C4-2B (cell line): Measurements from ENCODE around the gene CHP1.
"Not testable (repeated sequence)": the region's sequence is repeated elsewhere in the genome, so short reads cannot be mapped to it uniquely, and the experiment has no call there.

Experiments used
- H3K27ac ChIP-seq: fragments of 450-650 bp; 2 replicates; pipeline ENCODE4 v1.5.1; 2017
- ZFX ChIP-seq: fragments of 450-650 bp; IDR thresholded peaks from 2 replicates; pipeline ENCODE4 v1.6.1; 2017
- TF ChIP-seq, protein P1 (sequence below): fragments of 450-650 bp; conservative IDR thresholded peaks from 2 replicates; pipeline ENCODE4 v1.5.1; 2017; ENCODE audit warnings: mild to moderate bottlenecking

The CHP1 gene

DNA sequence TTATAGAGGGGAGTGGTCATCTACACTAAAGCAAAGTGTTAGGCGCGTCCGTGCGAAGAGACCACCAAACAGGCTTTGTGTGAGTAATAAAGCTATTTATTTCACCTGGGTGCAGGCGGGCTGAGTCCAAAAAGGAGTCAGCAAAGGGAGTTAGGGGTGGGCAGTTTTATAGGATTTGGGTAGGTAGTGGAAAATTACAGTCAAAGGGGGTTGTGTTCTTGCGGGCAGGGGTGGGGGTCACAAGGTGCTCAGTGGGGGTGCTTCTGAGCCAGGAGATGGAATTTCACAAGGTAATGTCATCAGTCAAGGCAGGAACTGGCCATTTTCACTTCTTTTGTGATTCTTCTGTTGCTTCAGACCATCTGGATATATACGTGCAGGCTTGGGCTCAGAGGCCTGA, 54.2 kb downstream of the CHP1 start:
- H3K27ac ChIP-seq, result peak overlapping the region; percentile 97; the same call in 1 of the 2 replicates

DNA sequence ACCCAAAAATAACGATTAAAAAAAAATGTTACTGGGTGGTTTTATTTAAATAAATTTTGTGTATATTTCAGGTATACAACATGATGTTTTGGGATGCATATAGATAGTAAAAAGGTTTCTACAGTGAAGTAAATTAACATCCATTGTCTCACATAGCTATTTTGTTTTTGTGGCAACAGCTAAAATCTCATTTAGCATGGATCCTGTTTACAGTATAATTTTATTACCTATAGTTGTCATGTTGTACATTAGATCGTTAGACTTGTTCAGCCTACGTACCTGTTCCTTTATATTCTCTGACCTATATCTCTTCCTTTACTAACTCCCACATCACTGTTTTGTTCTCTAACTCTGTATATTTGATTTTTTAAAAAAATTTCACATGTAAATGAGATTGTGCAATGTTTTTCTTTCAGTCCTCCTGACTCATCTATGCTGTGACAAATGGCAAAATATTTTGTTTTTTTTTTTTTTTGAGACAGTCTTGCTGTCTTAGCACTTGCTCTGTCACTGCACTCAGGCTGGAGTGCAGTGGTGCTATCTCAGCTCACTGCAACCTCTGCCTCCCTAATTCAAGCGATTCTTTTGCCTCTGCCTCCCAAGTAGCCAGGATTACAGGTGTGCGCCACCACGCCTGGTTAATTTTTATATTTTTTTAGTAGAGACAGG, 55.7 kb downstream of the CHP1 start:
- TF ChIP-seq, protein P1, sequence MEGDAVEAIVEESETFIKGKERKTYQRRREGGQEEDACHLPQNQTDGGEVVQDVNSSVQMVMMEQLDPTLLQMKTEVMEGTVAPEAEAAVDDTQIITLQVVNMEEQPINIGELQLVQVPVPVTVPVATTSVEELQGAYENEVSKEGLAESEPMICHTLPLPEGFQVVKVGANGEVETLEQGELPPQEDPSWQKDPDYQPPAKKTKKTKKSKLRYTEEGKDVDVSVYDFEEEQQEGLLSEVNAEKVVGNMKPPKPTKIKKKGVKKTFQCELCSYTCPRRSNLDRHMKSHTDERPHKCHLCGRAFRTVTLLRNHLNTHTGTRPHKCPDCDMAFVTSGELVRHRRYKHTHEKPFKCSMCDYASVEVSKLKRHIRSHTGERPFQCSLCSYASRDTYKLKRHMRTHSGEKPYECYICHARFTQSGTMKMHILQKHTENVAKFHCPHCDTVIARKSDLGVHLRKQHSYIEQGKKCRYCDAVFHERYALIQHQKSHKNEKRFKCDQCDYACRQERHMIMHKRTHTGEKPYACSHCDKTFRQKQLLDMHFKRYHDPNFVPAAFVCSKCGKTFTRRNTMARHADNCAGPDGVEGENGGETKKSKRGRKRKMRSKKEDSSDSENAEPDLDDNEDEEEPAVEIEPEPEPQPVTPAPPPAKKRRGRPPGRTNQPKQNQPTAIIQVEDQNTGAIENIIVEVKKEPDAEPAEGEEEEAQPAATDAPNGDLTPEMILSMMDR, result no peak
- TF ChIP-seq ZFX, result no peak
- H3K27ac ChIP-seq, result no peak overlapping the region

More for the DNA sequence above, 54.2 kb downstream of the CHP1 start:
- no peak for TF ChIP-seq ZFX
- TF ChIP-seq, protein P1, result no peak

DNA sequence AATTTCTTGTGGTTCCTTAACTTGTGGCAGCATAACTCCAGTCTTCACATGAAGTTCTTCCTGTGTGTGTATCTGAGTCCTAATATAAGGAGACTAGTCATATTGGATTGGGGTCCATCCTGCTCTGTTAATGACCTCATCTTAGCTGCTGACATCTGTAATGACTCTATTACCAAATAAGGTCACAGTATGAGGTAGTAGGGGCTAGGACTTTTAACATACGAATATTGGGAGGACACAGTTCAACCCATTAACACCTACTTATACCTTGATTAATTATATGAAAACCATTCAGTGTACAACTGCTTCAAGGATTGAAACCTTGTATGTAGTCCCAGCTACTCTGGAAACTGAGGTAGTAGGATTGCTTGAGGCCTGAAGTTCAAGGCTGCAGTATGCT, 57.4 kb downstream of the CHP1 start:
- H3K27ac ChIP-seq, result no peak overlapping the region
- no peak for TF ChIP-seq ZFX
- TF ChIP-seq, protein P1, result no peak

DNA sequence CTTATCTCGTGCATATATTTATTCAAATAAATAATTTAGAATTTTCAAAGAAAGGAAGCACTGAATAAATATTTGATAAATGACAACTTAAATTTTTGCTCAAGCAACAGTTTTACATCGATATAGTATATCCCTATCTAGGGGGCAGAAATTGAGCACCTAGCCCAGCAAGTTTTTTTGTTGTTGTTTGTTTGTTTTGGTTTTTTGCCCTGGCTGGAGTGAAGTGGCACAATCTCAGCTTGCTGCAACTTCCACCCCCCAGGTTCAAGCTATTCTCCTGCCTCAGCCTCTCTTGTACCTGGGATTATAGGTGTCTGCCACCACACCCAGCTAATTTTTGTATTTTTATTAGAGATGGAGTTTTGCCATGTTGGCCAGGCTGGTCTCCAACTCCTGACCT, 58.9 kb downstream of the CHP1 start:
- TF ChIP-seq, protein P1, result no peak
- no peak for TF ChIP-seq ZFX
- H3K27ac ChIP-seq, result peak overlapping the region; percentile 15; the same call in 1 of the 2 replicates

DNA sequence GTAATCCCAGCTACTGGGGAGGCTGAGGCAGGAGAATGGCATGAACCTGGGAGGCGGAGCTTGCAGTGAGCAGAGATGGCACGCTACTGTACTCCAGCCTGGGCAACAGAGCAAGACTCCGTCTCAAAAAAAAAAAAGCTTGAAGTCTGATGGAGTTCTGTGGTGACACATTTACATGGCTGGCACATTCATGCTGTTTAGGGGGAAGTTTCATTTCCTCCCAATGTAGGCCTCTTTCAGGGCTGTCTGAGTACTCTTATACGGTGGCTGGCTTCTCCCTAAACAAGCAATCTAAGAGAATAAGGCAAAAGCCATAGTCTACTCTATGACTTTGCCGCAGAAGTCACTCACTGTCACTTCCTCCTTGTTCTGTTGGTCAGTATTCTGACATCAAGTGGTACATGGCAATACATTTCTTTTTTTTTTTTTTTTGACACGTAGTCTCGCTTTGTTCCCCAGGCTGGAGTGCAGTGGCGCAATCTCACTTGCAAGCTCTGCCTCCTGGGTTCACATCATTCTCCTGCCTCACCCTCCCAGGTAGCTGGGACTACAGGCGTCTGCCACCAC, 60.1 kb downstream of the CHP1 start:
- H3K27ac ChIP-seq, result no peak overlapping the region
- TF ChIP-seq, protein P1, result no peak
- no peak for TF ChIP-seq ZFX

DNA sequence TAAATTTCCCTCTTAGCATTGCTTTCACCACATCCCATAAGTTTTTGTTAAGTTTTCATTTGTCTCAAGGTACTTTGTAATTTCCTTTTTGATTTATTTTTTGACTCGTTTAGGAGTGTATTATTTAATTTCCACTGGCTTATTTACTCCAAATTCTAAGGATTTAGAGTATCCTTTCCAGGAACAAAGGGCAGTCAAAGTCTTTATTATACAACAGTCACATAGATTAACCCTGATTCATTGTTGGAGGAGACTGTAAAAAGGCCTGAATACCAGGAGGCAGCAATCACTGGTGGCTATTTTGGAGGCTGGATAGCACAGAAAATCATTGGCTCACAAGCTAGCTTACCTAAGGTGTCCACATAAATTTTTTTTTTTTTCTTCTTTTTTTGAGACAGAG, 61.5 kb downstream of the CHP1 start:
- no peak overlapping the region for H3K27ac ChIP-seq
- TF ChIP-seq, protein P1, result no peak
- no peak for TF ChIP-seq ZFX

DNA sequence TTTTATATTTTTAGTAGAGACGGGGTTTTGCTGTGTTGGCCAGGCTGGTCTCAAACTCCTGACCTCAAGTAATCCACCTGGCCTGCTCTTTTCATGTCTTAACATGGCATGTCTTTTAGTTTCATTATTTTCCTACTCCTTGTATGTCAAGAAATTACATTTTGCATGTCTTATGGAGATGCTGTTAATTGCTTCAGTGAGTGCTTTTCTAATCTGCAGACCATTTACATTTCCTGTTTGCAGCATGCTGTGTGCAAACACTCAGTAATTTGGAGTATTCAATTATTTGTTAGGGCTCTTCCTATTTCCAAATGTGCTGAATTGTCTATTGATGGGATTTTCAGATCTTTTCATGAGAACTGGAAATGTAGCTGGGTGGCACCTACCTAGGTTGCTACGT, 70.1 kb downstream of the CHP1 start:
- H3K27ac ChIP-seq, result not testable (repeated sequence)

DNA sequence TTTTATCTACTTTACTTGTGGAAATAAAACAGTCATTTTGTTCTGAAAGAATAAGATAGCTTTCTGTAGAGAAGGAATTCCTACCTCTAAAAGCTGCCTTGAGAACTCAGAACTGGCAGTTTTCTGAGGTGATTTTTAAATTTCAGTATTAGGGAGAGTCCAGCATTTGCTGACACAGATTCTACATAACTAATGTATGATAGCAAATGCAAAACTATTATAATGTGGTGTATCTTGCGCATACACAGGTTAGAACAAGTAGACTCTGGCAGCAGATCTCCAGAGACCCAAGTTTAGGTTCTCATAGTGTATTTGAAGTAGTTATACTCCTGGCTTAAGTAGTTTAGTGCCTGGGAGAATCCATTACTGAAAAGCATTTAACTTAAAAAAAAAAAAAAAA, 70.5 kb downstream of the CHP1 start:
- no peak for TF ChIP-seq ZFX
- TF ChIP-seq, protein P1, result no peak
- H3K27ac ChIP-seq, result no peak overlapping the region
